ENCODE results near the gene HJURP. TPM values are rescaled to one million over a fixed set of nuclear protein-coding genes. Genes with fewer than 3 reads are reported as not detected.
A peak's percentile ranks its signal among the peaks of the same experiment; 100 is the strongest.

HJURP gene
- total RNA-seq, 4 donors from 2014 or later = 1.2 to 4.4 (median 3.5) TPM

DNA sequence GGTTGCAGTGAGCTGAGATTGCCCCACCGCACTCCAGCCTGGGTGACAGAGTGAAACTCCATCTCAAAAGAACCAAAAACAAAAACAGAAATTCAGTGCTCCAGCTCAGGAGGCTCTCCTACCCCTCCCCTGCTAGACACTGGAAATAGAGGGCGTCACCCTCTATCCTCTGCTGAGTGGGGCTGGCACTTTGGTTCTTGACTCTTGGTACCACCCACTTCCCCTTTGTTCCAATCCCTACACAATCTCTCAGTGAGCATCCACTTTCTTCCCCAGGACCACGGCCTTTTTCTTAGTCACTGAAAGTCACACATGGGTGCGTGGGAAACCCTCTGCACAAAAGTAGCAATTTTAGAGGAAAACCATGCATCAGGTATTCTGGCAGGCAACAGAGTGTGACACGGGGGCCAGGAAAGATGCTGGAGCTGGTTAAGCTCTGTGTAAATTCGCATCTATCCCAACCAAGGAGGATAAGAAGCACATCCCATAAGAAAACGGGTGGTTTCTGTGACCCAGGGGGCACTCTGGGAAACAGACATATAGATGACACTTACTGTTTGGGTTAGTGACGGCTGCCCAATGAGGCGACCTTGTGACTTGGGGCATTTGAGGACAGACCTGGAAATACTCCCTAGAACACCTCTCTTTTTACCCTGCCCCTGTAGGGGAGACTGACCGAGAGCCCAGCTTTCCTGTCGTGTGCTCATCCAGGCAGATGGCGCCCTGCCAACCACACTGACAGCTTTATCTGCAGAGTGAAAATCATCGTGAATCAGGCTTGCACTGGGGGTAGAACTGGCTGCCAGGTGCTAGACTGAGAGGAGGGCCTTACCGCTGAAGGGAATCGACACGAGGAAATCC lies 7.7 kb downstream of the HJURP start:
- 87 to 91% methylated on average over 16 of the region's 16 CpGs for WGBS, 2 donors
- intact Hi-C loops (cut with DNase I; ENCODE audit: low total_unique reads) = no loop called here
- DNase-seq (ENCODE audit: low spot score in 2 of 2) = peak in 1 of 2 donors; percentile 76

DNA sequence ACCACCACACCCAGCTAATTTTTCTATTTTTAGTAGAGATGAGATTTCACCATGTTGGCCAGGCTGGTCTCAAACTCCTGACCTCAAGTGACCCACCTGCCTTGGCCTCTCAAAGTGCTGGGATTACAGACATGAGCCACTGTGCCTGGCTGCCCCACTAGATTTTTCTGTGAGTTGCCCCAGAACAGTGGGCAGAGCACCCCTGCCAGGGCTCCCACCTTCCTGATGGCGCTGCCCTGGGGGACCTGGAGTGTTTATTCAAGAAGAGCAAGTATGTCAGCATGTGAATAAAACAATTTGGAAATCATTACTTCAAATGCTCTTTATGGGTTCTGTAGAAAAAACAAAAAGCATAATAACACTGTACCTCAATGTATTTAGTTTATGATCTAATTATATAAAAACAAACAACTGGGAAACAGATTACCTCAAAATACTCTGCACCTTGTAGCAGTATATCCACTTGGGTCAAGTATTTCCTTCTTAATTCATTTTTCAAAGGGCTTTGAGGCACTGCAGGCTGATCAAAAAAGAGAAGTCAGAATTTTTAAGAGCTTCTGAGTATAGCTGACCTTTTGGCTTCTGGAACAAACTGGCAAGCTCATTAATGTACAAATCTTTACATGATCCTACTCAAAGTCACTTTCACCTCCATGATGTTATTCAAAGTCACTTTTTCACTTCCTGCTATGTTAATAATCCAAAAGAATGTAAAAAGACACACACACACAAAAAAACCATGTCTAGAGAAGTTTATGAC lies 8.9 kb downstream of the HJURP start:
- intact Hi-C loops (cut with DNase I; ENCODE audit: low total_unique reads) = no loop called here
- peak in 1 of 2 donors; percentile 52 for DNase-seq (ENCODE audit: low spot score in 2 of 2)
- no peak overlapping the region for H3K4me3 ChIP-seq (ENCODE audit: low read depth, poor library complexity, severe bottlenecking)
- no peak for TF ChIP-seq POLR2A (IDR thresholded peaks at IDR 0.05)
- TF ChIP-seq, protein P1, sequence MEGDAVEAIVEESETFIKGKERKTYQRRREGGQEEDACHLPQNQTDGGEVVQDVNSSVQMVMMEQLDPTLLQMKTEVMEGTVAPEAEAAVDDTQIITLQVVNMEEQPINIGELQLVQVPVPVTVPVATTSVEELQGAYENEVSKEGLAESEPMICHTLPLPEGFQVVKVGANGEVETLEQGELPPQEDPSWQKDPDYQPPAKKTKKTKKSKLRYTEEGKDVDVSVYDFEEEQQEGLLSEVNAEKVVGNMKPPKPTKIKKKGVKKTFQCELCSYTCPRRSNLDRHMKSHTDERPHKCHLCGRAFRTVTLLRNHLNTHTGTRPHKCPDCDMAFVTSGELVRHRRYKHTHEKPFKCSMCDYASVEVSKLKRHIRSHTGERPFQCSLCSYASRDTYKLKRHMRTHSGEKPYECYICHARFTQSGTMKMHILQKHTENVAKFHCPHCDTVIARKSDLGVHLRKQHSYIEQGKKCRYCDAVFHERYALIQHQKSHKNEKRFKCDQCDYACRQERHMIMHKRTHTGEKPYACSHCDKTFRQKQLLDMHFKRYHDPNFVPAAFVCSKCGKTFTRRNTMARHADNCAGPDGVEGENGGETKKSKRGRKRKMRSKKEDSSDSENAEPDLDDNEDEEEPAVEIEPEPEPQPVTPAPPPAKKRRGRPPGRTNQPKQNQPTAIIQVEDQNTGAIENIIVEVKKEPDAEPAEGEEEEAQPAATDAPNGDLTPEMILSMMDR (IDR thresholded peaks at IDR 0.05) = no peak
- WGBS, 2 donors = 100% methylated on average over 1 of the region's 1 CpG

More for the DNA sequence above, 7.7 kb downstream of the HJURP start:
- TF ChIP-seq POLR2A (IDR thresholded peaks at IDR 0.05) = no peak
- TF ChIP-seq, protein P1 (IDR thresholded peaks at IDR 0.05) = no peak
- H3K4me3 ChIP-seq (ENCODE audit: low read depth, poor library complexity, severe bottlenecking) = no peak overlapping the region

DNA sequence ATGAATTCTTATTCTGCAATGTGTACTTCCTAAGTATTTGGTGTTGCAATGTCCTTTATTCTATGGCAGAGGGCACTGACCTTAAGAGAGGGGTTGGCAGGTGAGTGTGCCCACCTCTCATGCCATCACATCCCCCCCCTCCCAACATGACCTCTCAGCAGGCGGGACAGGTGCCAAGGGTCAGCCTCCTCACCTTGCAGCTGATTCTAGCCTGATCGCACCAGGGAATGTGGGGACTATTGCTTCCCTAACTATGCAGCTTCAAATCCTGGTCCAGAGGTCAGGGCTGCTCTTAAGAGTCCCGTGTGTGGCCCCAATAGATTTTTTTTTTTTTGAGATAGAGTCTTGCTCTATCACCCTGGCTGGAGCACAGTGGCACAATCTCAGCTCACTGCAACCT lies 9.5 kb downstream of the HJURP start:
- TF ChIP-seq POLR2A (IDR thresholded peaks at IDR 0.05) = no peak
- TF ChIP-seq, protein P1 (IDR thresholded peaks at IDR 0.05) = no peak
- H3K4me3 ChIP-seq (ENCODE audit: low read depth, poor library complexity, severe bottlenecking) = no peak overlapping the region
- WGBS, 2 donors = 92 to 93% methylated on average over 3 of the region's 3 CpGs
- intact Hi-C loops (cut with DNase I; ENCODE audit: low total_unique reads) = no loop called here
- peak; percentile 7 to 59 for DNase-seq (ENCODE audit: low spot score in 2 of 2)

DNA sequence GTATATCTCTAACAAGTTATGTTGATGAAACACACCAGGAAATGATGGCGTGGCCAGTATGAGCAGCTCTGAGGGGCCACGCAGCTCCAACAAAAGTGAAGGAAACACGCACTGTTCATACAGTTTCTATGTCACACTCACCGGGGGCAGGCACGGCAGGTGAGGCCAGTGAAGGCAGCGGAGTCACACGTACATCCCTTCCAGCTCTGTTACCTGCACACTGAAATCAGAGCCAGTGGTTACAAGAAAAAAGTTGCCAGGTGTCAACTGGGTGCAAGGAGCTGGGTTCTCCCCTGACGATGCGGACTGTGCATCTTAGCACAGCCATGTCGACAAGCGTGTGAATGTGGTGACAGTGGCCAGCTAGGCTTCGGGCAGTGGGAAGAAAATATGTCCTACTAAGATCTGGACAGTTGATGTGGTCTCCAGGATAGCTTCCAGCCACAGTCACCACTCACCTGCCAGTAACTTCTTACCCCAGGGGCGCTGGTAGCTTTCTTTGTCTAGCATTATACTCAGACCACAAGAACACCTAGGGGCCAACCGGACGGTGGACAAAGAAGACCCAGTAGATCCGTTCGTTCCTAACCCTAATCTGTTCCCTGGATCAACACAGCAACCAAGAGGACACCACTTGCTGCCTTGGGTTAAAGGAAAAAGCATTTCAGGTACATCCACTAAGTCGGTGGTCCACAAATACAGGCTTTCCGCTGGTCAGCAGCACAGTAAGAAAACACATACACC lies 10.1 kb downstream of the HJURP start:
- DNase-seq (ENCODE audit: low spot score in 2 of 2) = peak in 1 of 2 donors; percentile 62
- intact Hi-C loops (cut with DNase I; ENCODE audit: low total_unique reads) = no loop called here
- H3K4me3 ChIP-seq (ENCODE audit: low read depth, poor library complexity, severe bottlenecking) = no peak overlapping the region
- 90 to 95% methylated on average over 19 of the region's 19 CpGs for WGBS, 2 donors
- TF ChIP-seq POLR2A (IDR thresholded peaks at IDR 0.05) = no peak
- TF ChIP-seq, protein P1 (IDR thresholded peaks at IDR 0.05) = no peak

DNA sequence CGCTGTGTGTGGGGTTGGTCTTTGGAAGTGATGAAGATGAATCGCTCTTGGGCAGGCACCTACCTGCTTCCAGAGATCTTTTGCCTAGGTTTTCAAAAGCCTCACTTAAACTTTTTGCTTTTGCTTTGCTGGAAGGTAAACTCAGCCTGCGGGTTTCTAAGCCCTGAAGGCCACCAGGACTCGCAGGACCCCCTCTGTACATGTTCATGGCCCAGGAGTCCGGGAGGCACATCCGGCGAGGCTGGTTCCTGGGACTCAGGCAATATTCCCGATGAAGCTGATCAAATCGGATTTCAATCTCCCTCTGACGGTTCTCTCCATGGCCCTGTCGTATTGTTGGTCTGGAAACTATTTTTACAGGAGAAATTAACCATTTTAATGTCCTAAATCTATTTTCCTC lies 13.2 kb downstream of the HJURP start:
- peak in 1 of 2 donors; percentile 49 for DNase-seq (ENCODE audit: low spot score in 2 of 2)
- no peak overlapping the region for H3K4me3 ChIP-seq (ENCODE audit: low read depth, poor library complexity, severe bottlenecking)
- 89 to 95% methylated on average over 11 of the region's 11 CpGs for WGBS, 2 donors
- TF ChIP-seq, protein P1 (IDR thresholded peaks at IDR 0.05) = no peak
- TF ChIP-seq POLR2A (IDR thresholded peaks at IDR 0.05) = no peak
- intact Hi-C loops (cut with DNase I; ENCODE audit: low total_unique reads) = no loop called here
